Stimulated activated CD8-positive, alpha-beta memory T cell treated with anti-CD3 and anti-CD28 coated beads, Interleukin-15, amount 100 ng/mL, for 48 hours (primary cell): ENCODE data around the gene CBLB.

ENCODE experiments used
- DNase-seq, 2 donors: peaks; one replicate each; pipeline ENCODE4 v3.0.0-alpha.2; 2020; ENCODE audit warnings: low read depth in 2 of 2

Gene CBLB

GRCh38 chr3:105868742-105869530 lies at the start of gene CBLB:
CBLB (minus strand) TSS chr3:105869012; CDS start chr3:105867577, 1,435 bp downstream.
- peak; percentile 81 to 84 for DNase-seq

GRCh38 chr3:105916767-105917166 lies 48.0 kb upstream of the CBLB start:
- DNase-seq = no peak

- no peak for DNase-seq
These were observed 46.7 kb upstream of the CBLB start for GRCh38 chr3:105915524-105915923.

DNA sequence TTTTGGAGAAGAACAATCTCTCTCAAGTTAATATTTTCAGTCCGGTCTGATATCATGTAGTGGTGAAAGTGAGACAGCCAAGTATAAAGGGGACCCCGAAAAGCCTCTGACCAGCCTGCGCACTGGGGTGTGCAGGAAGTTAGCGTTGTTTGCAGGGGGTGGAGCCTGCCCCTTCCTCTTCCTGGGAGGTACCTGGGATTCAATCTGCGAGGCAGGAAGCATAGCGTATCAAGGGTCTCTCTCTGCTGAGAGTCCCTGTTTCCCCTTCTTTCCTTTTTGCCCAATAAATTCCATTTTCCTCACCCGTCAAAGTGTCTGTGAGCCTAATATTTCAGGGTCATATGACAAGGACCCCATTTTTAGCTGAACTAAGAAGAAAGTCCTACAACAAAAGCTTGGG lies 44.8 kb upstream of the CBLB start:
- DNase-seq = no peak

GRCh38 chr3:105912891-105913290 lies 44.1 kb upstream of the CBLB start:
- no peak for DNase-seq

DNA sequence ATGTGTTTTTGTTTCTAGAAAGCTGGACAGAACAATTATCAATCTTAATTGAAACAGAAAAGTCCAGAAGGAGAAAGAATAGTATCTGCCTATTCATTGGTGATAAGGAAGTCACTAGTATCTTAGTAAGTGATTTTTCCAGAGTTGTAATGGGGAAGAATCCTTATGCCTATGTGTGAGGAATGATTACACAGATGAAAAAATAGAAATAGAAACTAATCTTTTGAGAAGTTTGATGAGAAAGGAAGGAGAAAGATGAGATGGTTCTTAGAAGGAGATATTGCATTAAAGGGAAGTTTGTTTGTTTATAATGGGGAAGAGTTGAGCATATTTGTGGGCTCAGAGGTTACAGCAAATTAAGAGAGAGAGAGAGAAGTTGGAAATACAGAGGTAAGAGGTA lies 42.7 kb upstream of the CBLB start:
- DNase-seq = no peak

GRCh38 chr3:105907777-105908176 lies 39.0 kb upstream of the CBLB start:
- DNase-seq = no peak

DNA sequence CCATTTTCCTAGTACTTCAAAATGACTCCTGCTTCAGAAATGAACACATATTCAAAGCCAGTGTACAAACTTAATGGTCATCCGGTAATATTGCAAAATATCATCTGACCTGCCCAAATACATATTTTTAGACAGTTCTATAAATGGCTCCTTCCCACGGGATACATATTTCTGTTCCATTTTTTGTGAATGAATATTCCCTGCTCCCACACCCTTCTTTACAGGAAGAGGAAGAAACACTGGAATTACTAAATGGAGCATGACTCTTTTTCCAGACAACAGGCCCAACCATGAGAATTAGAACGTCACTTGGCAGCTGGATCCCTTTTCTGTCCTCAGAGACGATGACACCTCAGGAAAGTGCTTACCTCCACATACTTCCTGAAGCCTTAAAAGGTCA lies 38.0 kb upstream of the CBLB start:
- DNase-seq = no peak

- DNase-seq = no peak
These were observed 37.5 kb upstream of the CBLB start for GRCh38 chr3:105906345-105906744.

DNA sequence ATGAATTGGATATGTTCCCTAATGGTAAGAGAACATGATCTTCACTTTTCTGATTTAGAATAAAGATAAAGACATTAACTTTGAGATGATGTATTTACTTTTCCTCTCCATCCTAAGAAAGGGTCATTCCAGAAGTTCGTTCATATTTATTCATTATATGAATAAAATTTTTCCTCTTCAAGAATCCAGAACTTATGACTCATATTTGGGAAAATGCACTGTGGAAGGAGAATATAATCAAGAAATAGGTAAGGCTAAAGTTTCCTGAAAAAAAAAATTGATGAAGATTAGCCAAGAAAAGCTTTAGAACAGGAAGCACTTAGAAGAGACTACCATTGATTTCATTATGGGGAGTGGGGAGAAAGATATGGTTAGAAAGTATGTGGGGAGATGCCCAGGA lies 36.5 kb upstream of the CBLB start:
- DNase-seq = no peak

- DNase-seq = no peak
These were observed 36.0 kb upstream of the CBLB start for GRCh38 chr3:105904678-105905284.

GRCh38 chr3:105904251-105904650 lies 35.4 kb upstream of the CBLB start:
- DNase-seq = no peak

DNA sequence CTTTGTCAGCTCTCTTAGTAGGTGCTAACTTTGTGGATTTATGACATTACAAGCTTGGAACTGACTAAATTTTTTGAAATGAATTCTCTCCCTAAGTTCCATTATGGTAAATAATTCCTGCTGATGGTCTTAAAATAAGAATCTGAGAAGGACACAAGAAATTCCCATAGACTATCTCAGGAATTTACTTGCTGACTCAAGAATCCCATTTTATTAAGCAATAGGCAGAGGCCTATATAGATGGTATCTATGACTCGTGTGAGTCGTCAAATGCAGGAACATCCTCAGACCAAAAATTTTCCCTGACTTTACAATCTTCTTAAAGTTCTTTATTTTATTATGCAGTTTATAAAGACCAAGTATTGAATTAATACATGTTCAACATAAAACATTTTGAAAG lies 30.7 kb upstream of the CBLB start:
- DNase-seq = no peak

- no peak for DNase-seq
These were observed 22.3 kb upstream of the CBLB start for GRCh38 chr3:105891101-105891500.

- no peak for DNase-seq
These were observed 20.1 kb upstream of the CBLB start for GRCh38 chr3:105888621-105889579.

DNA sequence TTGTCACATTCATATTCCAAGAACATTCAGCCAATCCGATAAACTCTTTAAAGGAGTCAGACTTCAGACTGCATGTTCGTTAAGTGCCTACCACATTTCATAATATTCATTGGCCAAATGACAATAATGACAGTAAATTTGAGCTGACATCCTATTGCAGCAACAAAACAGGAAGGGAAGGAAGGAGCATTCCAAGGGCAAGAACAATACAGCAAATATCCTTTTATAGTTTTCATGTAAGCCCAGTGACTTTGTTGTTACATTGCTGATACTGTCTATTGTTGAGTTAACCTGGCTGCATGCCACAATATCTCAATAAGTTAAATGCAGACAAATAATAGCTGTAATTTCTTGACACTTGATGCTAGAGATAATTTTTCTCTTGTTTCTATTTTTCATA lies 16.4 kb upstream of the CBLB start:
- DNase-seq = no peak

DNA sequence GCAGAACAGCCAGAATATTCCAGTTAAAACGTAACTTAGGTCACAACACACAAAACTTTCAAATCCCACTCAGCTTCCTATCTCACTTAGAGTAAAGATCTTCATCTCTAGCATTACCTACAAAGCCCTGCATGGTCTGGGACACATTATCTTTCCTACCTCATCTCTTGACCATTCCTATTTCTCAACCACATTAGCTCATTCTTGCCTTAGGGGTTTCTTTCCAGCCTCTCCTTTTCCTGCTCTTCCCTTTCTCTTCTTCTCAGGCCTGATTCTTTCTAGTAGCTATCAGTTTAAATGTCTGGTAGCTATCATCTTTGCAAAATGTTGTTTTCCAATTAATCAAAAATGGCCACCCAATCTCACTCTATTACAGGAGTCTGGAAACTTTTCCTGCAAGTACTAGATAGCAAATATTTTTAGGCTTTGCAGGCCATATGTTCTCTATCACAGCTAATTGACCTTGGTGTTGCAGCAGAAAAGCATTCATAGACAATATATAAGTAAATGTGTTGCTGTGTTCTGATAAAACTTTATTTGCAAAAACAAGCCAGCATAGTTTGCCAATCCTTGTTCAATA lies 15.1 kb upstream of the CBLB start:
- DNase-seq = no peak

GRCh38 chr3:105880681-105881290 lies 12.0 kb upstream of the CBLB start:
- DNase-seq = no peak

DNA sequence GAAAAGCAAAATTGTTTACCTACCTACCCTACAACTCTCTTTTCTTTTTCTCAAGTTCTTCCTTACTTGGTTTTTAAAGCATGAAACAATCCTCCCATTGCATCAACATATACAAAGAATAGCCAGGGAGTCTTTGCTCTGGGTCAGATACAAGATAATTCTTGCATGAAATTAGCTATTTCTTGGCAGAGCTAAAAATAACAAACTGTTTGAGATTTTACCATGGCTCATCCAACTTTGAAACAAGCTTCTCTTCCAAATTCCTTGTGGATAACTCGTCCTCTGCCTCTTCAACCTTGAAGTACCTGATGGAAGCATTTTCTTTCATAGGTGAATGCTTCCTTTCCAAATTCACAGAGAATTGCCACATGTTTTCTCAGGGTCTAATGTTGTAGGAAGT lies 9.2 kb upstream of the CBLB start:
- no peak for DNase-seq

- no peak for DNase-seq
These were observed 8.6 kb upstream of the CBLB start for GRCh38 chr3:105877336-105877910.

DNA sequence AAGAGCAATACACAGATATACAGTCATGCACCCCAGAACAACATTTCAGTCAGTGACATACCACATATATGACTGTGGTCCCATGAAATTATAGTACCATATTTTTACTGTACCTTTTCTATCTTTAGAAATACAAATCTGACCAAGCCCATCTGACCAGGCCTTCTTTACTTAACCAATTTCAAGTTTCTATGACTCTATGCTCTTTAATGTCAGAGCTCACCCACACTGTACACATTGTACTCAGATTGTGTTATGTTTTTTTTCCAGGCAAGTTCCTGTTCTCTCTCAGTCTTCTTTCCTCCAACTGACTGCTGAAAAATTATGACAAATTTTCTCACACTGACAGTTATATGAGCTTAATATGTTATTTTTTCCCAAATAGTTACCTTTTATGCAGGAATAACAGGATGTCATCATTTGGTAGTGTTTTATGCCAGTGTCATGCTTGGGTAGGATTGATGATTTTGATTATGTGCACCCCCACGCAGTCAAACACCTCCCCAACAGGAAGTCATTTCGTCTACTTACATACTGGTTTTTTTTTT lies 8.0 kb upstream of the CBLB start:
- no peak for DNase-seq
